Muscle of back (tissue), 13 donors: ENCODE measurements around the gene OGG1. TPM values are rescaled to one million over a fixed set of nuclear protein-coding genes. Genes with fewer than 3 reads are reported as not detected.

Experiments
- DNase-seq, 3 donors: peaks; one replicate each; pipeline versions ENCODE4 v3.0.0 to v3.0.0-alpha.2; 2013
- long read RNA-seq, 9 donors: transcript quantifications; one replicate each; lab custom pipeline, GENCODE V29; 2026
- polyA plus RNA-seq, 10 donors: library from polyadenylated mRNA; unstranded; fragments of 120-200 nt; gene quantifications; one replicate each; pipeline ENCODE4 v1.2.1, GENCODE V29; 2013; ENCODE audit not compliant: insufficient read length in 10 of 10

OGG1 gene
- 10 to 100 TPM; 22.3 to 42.0 (median 28.0) TPM for polyA plus RNA-seq
- long read RNA-seq, donor 1, full-length matches to known transcripts: 20 of 54 reads
- long read RNA-seq, donor 1, partial matches to known transcripts: 34 of 54 reads
- long read RNA-seq, donor 1, other reads (novel, unspliced or antisense): 0 of 54 reads
- long read RNA-seq, donor 2, full-length matches to known transcripts: 15 of 15 reads
- long read RNA-seq, donor 2, partial matches to known transcripts: 0 of 15 reads
- long read RNA-seq, donor 2, other reads (novel, unspliced or antisense): 0 of 15 reads
- long read RNA-seq, donor 3: 0 reads
- long read RNA-seq, donor 4, full-length matches to known transcripts: 18 of 18 reads
- long read RNA-seq, donor 4, partial matches to known transcripts: 0 of 18 reads
- long read RNA-seq, donor 4, other reads (novel, unspliced or antisense): 0 of 18 reads
- long read RNA-seq, donor 5, full-length matches to known transcripts: 23 of 23 reads
- long read RNA-seq, donor 5, partial matches to known transcripts: 0 of 23 reads
- long read RNA-seq, donor 5, other reads (novel, unspliced or antisense): 0 of 23 reads
- long read RNA-seq, donor 6, full-length matches to known transcripts: 20 of 27 reads
- long read RNA-seq, donor 6, partial matches to known transcripts: 0 of 27 reads
- long read RNA-seq, donor 6, other reads (novel, unspliced or antisense): 7 of 27 reads
- long read RNA-seq, donor 7, full-length matches to known transcripts: 17 of 17 reads
- long read RNA-seq, donor 7, partial matches to known transcripts: 0 of 17 reads
- long read RNA-seq, donor 7, other reads (novel, unspliced or antisense): 0 of 17 reads
- long read RNA-seq, donor 8, full-length matches to known transcripts: 24 of 24 reads
- long read RNA-seq, donor 8, partial matches to known transcripts: 0 of 24 reads
- long read RNA-seq, donor 8, other reads (novel, unspliced or antisense): 0 of 24 reads
- long read RNA-seq, donor 9: 0 reads

DNA sequence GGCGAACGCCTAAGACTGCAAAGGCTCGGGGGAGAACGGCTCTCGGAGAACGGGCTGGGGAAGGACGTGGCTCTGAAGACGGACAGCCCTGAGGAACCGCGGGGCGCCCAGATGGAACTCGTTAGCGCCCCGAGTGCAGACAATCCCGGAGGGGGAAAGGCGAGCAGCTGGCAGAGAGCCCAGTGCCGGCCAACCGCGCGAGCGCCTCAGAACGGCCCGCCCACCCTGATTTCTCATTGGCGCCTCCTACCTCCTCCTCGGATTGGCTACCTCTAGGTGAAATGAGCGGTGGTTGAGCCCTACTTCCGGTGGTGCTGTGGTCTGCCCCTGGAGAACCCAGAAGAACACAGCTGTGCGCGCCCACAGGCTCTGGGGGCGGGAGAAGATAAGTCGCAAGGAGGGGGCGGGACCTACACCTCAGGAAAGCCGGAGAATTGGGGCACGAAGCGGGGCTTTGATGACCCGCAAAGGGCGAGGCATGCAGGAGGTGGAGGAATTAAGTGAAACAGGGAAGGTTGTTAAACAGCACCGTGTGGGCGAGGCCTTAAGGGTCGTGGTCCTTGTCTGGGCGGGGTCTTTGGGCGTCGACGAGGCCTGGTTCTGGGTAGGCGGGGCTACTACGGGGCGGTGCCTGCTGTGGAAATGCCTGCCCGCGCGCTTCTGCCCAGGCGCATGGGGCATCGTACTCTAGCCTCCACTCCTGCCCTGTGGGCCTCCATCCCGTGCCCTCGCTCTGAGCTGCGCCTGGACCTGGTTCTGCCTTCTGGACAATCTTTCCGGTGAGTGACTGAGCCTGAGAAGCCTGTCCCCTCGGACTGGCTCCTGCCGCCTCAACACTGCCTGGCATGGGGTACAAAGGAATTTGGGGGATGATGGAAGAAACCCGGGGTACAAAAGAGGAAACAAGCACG lies at the start of gene OGG1:
Gene OGG1 (plus strand): TSS at position 308 of the 911 bp plus-strand sequence. CDS start 335 bp downstream, at position 643.
- DNase-seq: peak; percentile 96 to 99 (median 99)

DNA sequence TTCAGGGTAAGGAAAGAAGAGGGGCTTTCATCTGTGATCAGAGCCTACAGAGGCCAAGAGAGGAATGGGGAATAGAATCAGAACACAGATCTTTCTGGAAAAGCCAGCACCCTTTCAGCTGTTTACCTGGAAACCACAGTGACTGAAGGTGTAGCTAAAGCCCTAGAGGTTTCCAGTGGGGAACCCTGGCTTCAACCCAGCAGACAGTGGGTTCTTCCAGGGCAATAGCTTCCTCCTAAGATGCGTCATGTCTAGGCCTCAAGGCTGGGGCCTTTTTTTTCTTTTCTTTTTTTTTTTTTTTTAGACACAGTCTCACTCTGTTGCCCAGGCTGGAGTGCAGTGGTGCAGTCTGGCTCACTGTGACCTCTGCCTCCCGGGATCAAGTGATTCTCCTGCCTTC lies 49.2 kb upstream of the OGG1 start:
- no peak for DNase-seq

DNA sequence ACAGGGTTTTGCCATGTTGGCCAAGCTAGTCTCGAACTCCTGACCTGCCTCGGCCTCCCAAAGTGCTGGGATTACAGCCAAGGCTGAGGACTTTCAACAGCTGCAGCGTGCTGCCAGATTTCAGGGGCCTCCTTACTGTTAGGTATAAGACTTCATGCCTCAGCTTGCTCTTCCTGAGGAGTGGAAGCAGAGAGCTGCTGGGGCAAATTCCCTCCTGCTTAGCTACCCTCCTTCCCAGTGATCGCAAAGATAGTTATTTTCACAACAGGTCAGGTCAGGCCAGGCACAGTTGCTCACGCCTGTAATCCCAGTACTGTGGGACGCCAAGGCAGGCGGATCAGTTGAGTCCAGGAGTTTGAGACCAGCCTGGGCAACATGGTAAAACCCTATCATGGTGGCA lies 48.7 kb upstream of the OGG1 start:
- DNase-seq: no peak

DNA sequence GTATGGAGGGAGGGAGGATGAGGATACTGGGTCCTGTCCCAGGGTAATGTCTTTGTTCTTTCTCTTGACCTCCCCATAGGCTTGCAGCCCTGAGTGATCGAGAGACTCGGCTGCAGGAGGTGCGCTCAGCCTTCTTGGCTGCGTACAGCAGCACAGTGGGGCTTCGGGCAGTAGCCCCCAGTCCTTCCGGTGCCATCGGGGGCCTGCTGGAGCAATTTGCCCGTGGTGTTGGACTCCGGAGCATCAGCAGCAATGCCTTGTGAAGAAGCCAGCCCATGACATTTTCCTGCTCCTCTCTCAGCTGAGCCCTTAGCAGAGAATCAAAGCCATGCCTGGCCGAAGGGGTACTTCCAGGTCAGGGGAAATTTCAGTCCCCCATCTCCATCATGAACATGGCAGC lies 48.0 kb upstream of the OGG1 start:
- DNase-seq: no peak

DNA sequence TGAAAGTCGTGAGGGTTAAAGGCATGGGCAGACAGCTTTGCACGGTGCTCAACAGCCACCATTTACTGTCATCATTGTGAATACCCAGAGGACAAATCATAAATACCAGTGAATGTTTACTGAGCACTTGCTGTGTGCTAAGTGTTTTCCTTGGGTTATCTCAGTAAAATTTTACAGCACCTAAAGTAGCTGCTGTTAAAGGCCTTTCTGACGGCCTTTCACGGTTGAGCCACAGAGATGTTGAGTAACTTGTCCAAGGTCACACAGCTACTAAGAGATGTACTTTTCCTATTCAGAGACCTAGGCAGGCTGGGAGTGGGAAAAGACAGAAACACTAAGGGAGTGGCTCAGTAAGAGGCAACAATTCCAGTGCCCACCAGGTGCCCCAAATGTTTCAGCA lies 46.5 kb upstream of the OGG1 start:
- DNase-seq: no peak

DNA sequence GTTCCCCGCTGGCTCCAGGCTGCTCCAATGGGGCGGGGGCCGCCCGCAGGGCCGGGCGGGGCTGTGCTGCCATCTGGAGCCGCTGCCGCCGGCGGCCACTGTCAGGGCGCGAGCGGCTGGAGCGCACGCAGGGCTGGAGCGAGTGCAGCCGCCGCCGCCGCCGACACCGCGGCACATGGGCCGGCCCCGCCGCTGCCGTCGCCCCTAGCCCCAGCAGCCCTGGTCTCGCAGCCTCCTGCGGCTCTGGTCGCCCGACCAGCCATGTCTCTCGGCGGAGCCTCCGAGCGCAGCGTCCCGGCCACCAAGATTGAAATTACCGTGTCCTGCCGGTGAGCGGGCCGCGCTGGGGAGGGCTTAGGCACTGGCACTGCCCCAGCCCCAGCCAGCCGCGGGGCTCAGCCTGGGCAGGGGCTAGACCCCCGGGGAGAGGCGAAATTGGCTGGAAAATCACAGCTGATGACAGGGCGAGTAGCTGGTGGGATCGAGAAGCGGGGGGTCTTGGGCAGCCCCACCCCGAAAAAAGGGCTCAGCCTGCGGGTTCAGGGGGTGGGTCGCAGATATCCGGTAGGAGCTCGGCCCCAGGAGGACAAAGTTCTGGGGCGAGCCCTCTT lies 45.9 kb upstream of the OGG1 start, which contains the start of gene CPNE9:
Gene CPNE9 (plus strand): TSS at position 98 of the 611 bp plus-strand sequence. CDS start 164 bp downstream, at position 262.
- DNase-seq: no peak

DNA sequence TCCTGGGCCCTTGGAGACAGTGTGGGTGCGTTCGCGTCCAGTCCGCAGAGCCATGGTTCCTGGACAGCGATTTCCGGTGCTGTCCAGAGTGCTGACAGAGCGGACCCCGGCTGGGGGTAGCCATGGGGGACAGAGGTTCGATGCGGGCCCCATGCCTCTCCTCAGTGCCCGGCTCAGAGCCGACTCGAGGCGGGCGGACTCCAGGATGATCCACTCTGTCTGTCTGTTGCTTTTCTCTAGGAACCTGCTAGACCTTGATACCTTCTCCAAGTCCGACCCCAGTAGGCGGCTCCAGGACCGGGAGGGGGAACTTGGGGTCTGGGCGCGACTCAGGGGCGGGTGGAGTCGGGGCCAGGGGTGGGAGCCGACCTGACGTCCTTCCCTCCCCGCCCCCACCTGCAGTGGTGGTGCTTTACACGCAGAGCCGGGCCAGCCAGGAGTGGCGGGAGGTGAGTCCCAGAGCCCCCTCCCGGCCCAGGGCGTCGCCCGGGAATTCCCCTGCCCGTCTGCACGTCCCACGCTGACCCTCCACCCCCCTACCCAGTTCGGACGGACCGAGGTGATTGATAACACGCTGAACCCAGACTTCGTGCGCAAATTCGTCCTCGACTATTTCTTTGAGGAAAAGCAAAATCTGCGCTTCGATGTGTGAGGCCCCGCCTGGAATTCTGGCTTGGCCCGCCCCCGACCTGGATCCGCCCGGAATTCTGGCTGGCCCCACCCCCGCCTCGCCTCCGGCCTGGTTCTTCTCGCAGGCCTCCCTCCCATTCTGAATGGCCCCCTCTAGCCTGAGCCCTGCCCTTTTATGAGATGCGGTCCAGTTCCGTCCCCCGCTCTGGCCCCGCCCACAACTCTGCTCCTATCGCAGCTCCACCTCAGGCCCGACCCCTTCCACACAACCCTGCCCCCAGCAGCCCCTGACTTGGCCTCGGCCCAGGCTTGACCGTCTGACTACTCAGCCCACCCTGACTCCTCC lies 45.1 kb upstream of the OGG1 start:
- DNase-seq: peak; percentile 9 to 66 (median 51)

DNA sequence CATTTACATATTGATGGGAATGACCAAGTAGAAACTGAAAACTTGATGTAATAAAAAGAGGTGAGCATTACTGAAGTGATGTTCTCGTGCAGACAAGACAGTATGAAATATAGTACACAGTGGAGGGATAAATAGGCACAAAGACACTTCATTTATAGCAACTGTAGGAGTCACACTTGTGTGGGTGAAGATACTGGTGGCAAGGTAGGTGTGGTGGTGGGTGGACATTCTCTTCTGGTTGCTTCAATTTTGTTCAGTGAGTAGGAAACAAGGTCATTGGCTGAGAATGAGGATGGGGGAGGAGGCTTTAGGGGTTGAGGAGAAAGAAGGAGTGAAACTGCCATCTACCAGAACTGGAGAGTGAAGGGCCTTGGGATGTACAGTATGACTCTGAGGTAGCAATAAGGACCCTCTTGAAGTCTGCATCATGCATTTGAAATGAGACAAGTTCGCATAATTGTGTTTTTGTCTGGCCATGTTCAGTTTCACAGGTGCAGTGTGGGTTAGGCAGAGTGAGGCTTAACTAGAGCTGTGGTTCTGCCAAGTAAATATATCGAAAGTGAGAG lies 39.5 kb upstream of the OGG1 start:
- no peak for DNase-seq

DNA sequence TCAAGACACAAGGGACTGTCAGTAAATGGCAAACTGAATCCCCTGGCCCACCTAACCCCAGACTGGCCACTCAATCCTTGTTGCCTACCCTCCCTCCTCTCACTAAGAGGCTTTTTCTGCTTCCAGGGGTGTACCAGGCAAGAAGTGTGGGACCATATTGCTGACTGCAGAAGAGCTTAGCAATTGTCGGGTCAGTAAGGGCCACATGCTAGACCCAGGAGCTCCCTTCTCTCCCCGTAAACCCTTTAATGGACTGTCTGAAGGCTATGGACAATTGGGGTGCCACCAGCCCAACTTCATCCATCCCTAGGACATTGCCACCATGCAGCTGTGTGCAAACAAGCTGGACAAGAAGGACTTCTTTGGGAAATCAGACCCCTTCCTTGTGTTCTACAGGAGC lies 37.3 kb upstream of the OGG1 start:
- no peak for DNase-seq

DNA sequence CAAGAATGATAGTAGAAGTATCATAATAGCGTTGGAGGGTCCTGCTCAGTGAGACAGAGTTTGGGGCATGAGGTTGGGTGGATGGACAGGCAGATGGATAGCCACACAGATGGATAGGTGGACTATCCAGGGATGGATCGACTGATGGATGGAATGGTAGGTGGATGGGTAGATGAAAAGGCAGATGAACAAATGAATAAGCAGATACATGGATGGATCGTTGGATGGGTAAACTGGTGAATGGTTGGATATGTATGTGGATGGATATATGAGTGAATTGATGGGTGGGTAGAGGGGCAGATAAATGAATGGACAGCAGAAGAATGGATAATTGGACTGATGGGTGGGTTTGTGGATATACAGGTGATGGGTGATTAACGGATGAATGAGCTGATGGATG lies 36.6 kb upstream of the OGG1 start:
- DNase-seq: no peak

DNA sequence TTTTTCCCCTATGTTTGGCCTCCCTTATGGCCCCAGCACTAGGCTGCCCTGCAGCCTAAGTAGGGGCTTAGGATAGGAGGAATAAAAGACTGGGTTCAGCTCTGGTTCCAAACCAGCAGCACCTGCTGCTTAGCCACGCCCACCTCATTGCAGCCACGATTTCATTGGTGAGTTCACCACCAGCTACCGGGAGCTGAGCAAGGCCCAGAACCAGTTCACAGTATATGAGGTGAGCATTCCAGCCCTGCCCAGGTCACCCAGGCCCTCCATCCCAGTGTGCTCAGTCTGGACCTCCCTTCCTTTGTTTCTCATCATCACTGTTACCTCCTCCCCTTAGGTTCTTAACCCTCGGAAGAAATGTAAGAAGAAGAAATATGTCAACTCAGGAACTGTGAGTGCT lies 34.6 kb upstream of the OGG1 start:
- DNase-seq: no peak

DNA sequence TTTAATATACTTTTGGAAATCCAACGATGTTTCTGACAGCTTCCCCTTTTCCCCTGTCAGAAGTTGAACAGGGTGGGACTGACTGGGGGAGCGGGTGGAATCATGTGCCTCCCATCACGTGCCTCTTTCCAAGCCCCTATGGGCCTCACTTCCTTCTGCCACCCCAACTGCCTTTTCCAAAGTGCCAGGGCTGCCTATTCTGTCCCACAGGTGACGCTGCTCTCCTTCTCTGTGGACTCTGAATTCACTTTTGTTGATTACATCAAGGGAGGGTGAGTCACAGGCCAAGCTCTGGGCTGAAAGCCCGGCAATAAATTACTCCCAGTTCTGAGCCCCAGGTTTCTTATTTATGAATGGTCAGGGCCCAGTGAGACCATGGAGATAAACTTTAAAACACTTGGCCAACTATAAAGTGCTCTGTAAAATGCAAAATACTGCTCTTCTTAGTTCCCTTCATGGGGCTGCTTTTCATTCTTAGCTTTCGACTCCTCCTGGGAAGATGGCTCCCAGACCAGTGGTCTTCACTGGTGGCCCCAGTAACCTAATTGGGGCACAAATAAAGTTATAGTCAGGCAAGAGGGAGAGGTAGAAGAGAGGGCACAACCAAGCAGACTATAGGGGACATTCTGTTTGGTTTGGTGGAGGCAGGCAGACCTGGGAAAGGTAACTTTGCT lies 33.9 kb upstream of the OGG1 start:
- peak; percentile 68 to 82 (median 77) for DNase-seq

DNA sequence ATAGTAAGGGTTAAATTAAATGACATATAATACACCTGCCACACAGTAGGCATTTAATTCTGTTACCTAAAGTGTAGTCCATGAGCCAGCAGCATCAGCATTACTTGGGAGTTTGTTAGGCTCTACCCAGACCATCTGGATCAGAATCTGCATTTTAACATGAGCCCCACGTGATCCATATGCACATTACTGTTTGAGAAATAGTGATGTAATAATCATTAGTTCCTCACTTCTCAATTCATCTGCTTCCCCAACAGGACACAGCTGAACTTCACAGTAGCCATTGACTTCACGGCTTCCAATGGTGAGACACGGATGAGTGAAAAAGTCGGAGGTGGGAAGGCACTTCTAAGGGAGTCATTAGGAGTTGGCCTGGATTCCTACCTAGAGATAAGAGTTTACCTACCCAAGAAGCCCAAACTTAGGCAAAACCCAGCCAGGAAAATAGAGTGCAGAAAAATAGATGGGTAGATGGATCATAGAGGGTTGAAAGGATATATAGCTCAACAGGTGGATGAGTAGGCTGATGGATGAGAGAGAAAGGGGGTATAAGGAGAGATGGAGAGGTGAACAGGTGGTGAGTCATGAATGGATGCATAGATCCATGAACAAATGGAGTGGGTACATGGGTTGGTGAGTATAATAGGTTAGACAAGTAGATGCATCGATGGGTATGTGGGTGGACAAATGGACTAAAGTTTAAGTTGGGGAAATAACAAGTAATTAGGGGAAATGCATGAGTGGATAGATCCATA lies 32.8 kb upstream of the OGG1 start:
- DNase-seq: no peak

DNA sequence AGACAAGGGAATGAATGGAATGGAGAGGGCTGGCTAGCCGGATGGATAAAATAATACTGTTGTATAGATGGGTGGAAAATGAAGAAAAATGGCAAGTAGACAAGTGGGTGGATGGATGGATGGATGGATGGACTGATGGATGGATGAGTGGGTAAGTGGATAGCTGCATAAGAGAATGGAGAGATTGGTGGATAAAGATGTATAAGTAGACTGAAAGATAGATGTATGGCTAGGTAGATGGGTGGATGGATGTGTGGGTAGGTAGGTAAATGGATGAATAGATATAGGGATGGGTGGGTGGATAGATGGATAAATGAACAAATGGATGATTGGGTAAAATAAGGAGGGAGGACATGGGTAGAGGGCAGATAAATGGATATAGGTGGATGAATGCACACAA lies 32.2 kb upstream of the OGG1 start:
- no peak for DNase-seq

DNA sequence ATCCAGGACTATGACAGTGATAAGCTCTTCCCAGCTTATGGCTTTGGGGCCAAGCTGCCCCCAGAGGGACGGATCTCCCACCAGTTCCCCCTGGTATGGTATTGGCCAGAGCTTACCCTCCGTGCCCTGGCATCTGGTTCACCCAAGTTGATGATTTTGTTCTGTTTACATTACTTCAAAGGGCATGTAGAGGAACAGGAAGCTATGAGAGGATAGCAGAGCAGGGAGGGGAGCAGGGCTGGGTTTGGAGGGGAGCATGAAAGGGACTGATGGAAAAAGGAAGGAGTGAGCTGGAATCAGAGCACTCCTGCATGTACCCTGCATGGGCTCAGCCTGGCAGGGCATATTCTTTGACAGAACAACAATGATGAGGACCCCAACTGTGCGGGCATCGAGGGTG lies 31.6 kb upstream of the OGG1 start:
- DNase-seq: no peak

DNA sequence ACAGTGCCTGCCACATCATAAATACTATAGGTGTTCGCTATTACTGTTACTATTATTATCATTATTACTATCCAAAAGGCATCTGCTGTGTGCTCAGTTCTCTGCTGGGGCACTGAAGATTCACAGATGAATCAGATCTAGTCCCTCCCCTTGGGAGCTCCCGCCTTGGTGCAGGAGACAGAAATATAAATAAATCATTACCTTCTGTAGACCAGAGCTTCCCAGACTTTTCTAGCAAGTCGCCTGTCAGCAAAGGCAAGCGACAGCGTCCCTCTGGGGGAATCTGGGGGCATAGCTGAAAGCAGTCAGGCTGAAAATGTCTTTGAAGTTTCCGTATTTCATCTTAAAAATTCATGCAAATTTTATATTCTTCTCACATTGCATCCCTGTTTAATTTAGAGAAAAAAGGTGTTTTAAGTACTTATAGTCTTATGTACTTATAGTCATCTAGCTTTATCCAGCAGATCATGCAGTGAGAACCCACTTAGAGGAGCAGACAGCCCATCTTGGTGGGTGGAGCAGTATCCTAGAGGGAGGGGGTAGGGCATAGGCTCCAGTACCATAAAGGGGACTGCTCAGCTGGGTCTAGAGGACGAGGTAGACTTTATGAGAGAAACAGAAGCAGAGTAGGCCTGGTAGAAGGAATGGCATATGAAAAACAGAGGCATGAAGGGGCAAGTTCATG lies 28.6 kb upstream of the OGG1 start:
- no peak for DNase-seq

DNA sequence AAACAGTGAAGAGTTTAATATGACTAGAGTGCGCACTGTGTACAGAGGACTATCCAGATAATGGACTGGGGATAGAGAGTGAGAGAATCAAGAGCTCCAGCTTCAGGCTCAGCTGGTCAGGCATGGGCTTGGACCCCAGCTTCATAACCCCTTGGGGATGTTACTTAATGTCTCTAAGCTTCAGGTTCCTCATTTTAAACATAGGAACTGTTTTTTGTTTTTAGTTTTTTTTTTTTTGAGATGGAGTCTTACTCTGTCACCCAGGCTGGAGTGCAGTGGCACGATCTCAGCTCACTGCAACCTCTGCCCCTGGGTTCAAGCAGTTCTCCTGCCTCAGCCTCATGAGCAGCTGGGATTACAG lies 28.1 kb upstream of the OGG1 start:
- no peak for DNase-seq
